Omental fat pad (tissue), 4 donors: ENCODE measurements around the gene ANKRD49. TPM values are rescaled to one million over a fixed set of nuclear protein-coding genes. Genes with fewer than 3 reads are reported as not detected.
"Not testable (repeated sequence)": the region's sequence is repeated elsewhere in the genome, so short reads cannot be mapped to it uniquely, and the experiment has no call there.

Experiments used
- ATAC-seq: fragments of 150-250 bp; one replicate; pipeline ENCODE4 v1.9.1; 2016; ENCODE audit warnings: mild to moderate bottlenecking, moderate library complexity; ENCODE audit not compliant: low FRiP score
- DNase-seq: peaks from one replicate; pipeline ENCODE4 v3.0.0-alpha.2; 2019; ENCODE audit warnings: low spot score
- CTCF ChIP-seq, 3 donors: fragments of 450-650 bp; IDR thresholded peaks; one replicate each; pipeline ENCODE4 v1.5.1; 2016 to 2017; ENCODE audit warnings: antibody characterized with exemption in 3 of 3, mild to moderate bottlenecking in 3 of 3, moderate library complexity in 2 of 3
- total RNA-seq, 4 donors: library from RNA; depleted of rRNA; stranded (reverse); fragments of >200 nt; gene quantifications; one replicate each; pipeline ENCODE4 v1.1.0, GENCODE V29; 2016

Gene ANKRD49
- total RNA-seq, 4 donors from 2014 or later: 7.2 to 25.2 (median 9.3) TPM

GRCh38 chr11:94477624-94478023 is 16.2 kb upstream of the ANKRD49 start:
- ATAC-seq (no peak), DNase-seq (no peak)
- no peak for TF ChIP-seq CTCF (IDR thresholded peaks at IDR 0.05)

GRCh38 chr11:94481342-94481741 is 12.4 kb upstream of the ANKRD49 start:
- no peak for ATAC-seq
- no peak for DNase-seq

GRCh38 chr11:94486068-94486467 is 7.7 kb upstream of the ANKRD49 start:
- TF ChIP-seq CTCF (IDR thresholded peaks at IDR 0.05): no peak
- no peak for ATAC-seq
- no peak for DNase-seq

More at GRCh38 chr11:94481342-94481741, 12.4 kb upstream of the ANKRD49 start:
- no peak for TF ChIP-seq CTCF (IDR thresholded peaks at IDR 0.05)

GRCh38 chr11:94494126-94494680 is 419 bp downstream of the ANKRD49 start:
- no peak for TF ChIP-seq CTCF (IDR thresholded peaks at IDR 0.05)
- ATAC-seq (peak; percentile 86), DNase-seq (no peak)

GRCh38 chr11:94500181-94500580 is 6.4 kb downstream of the ANKRD49 start:
- ATAC-seq (no peak), DNase-seq (no peak)
- no peak for TF ChIP-seq CTCF (IDR thresholded peaks at IDR 0.05)

GRCh38 chr11:94501522-94501921 is 7.7 kb downstream of the ANKRD49 start:
- ATAC-seq (no peak), DNase-seq (no peak)
- TF ChIP-seq CTCF (IDR thresholded peaks at IDR 0.05): no peak

GRCh38 chr11:94504689-94505293 is 11.0 kb downstream of the ANKRD49 start:
- no peak for TF ChIP-seq CTCF (IDR thresholded peaks at IDR 0.05)
- DNase-seq (no peak), ATAC-seq (no peak)

GRCh38 chr11:94506513-94506912 is 12.7 kb downstream of the ANKRD49 start:
- not testable (repeated sequence) for DNase-seq, ATAC-seq
